ENCODE data around the gene RMI1.

RMI1 gene

DNA sequence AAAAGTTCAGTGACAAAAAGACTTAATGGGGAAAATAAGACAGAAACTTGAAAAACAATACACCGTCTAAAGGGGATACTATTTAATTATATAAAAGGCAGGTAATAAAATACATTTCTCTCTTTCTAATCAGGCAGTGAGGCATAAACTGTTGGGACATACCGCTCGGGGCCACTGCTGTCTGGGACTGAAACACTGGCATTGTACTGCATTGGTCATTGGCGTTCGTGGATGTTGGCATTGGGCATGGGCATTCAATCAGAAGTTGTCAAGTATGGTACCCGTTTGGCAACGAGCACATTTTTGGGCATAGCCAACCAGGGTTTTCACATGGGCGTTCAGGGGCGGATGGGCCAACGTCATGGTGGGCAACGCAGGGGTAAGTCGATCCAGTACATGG, 5.3 kb upstream of the RMI1 start:
- no peak for DNase-seq (ENCODE audit: low read depth)

DNA sequence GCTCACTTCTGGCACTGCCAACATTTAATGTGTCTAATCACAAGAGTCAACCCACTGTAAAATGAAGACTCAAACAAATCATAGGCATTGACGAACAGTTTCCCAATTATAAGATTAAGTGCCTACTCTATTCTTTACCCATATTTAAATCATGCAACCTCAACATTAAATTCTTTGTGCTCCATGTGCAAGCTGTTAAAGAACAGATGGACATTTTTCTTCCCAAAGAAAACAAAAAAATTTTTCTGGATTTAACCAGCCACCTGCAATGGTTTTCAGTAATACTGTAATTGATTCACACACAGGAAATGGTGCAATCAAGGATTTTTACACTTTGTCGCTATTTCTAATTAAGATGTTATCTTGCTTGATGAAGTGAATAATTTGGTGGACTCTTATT, 4.2 kb upstream of the RMI1 start:
- TF ChIP-seq, protein P1, sequence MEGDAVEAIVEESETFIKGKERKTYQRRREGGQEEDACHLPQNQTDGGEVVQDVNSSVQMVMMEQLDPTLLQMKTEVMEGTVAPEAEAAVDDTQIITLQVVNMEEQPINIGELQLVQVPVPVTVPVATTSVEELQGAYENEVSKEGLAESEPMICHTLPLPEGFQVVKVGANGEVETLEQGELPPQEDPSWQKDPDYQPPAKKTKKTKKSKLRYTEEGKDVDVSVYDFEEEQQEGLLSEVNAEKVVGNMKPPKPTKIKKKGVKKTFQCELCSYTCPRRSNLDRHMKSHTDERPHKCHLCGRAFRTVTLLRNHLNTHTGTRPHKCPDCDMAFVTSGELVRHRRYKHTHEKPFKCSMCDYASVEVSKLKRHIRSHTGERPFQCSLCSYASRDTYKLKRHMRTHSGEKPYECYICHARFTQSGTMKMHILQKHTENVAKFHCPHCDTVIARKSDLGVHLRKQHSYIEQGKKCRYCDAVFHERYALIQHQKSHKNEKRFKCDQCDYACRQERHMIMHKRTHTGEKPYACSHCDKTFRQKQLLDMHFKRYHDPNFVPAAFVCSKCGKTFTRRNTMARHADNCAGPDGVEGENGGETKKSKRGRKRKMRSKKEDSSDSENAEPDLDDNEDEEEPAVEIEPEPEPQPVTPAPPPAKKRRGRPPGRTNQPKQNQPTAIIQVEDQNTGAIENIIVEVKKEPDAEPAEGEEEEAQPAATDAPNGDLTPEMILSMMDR (conservative IDR thresholded peaks at IDR 0.05; ENCODE audit: control insufficient read depth, insufficient read depth, low read depth, low read length): no peak
- H3K4me3 ChIP-seq (ENCODE audit: control insufficient read depth, low read depth, low read length): no peak overlapping the region
- DNase-seq (ENCODE audit: low read depth): no peak

More for the DNA sequence above, 5.3 kb upstream of the RMI1 start:
- no peak overlapping the region for H3K4me3 ChIP-seq (ENCODE audit: control insufficient read depth, low read depth, low read length)
- TF ChIP-seq, protein P1 (conservative IDR thresholded peaks at IDR 0.05; ENCODE audit: control insufficient read depth, insufficient read depth, low read depth, low read length): no peak

DNA sequence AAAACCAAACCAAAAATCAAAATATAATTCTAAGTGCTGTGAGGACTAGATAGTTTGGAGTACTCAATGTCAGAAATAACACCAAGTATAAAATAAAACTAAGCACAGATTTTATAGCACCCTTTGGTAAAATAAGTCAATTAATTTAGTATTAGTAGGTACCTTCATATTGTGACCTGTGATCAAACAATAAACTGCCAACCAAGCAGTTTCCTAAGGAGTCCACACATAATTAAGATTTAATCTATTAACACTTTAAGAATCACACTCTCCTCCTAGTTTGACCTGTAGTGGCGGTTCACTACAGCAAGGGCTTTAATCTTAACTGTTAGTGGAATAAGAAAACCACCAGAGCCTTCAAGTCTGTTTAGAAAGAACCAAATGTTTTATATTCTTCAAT, 3.4 kb upstream of the RMI1 start:
- peak overlapping the region; percentile 99 for H3K4me3 ChIP-seq (ENCODE audit: control insufficient read depth, low read depth, low read length)
- TF ChIP-seq, protein P1 (conservative IDR thresholded peaks at IDR 0.05; ENCODE audit: control insufficient read depth, insufficient read depth, low read depth, low read length): no peak

DNA sequence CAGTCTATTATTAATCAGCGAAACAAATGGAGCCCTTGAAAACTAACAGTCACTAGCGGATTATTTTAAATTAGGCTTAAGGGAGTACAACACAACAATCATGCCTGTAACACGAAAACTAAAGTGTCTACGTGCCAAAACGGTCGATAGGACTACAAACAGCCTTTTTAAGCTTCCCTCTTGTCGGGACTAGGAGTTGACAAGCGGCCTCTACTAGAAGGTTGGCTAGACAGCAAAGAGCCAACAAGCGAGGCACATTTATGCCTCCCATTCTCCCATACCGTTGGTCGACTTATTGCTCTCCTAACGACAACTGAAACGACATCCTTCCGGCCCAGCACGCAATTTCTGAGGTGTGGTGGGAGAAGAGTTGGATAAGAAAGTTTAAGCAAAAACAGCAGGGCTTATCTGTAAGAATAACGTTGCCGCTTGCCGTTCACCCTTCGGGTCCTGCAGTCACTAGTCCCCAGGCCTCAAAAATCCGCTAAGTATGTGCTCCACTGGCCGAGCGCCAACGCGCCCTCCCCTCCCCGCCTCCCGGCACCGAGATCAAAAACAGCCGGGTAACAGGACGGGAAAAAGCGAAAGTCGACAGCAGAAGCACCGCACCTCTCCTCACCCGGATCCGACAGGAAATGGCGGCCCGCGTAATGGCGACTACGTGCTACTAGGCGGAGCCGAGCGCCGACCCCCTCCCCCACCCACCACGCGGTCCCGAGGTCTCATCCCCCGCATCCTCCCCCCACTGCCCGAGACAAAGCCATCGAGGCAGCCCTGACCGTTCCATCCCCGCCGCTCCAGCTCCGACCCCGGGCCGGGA, 1.4 kb upstream of the RMI1 start:
- TF ChIP-seq, protein P1 (conservative IDR thresholded peaks at IDR 0.05; ENCODE audit: control insufficient read depth, insufficient read depth, low read depth, low read length): no peak
- H3K4me3 ChIP-seq (ENCODE audit: control insufficient read depth, low read depth, low read length): peak overlapping the region; percentile 99
- DNase-seq (ENCODE audit: low read depth): peak; percentile 77

More for the DNA sequence above, 3.4 kb upstream of the RMI1 start:
- no peak for DNase-seq (ENCODE audit: low read depth)

DNA sequence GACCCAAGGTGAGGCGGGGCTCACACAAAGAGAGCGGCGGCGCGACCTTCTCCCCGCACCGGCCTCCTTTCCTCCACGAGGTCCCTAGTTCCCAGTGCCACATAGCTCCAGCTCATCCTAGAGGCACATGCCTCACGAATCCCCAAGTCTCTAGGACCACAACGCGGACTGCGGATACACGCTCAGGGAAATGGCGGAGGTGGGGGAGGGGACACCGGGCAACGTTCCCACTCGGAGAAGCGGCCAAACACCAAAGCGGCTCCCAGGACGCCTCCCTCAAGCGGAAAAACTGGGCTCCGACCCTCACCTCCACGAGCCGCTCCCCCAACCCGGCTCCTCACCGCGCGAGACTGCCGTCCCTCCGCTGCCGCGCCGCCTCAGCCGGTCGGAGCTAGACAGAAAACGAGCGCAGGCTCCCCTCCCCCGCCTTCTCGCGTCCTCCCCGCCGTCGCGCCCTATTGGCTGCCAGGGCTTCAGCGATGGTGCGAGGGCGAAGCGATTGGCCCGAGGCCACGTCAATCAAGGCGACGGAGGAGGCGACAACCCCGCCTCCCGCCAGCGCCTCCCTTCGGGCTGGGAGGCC, 702 bp upstream of the RMI1 start, which contains the start of gene HNRNPK:
TSS of gene HNRNPK (minus strand) at position 404 of the 583 bp plus-strand sequence. CDS start 1,963 bp downstream, outside the sequence.
- TF ChIP-seq, protein P1 (conservative IDR thresholded peaks at IDR 0.05; ENCODE audit: control insufficient read depth, insufficient read depth, low read depth, low read length): no peak
- peak; percentile 97 for DNase-seq (ENCODE audit: low read depth)
- H3K4me3 ChIP-seq (ENCODE audit: control insufficient read depth, low read depth, low read length): peak within 1 kb of the TSS; percentile 99

DNA sequence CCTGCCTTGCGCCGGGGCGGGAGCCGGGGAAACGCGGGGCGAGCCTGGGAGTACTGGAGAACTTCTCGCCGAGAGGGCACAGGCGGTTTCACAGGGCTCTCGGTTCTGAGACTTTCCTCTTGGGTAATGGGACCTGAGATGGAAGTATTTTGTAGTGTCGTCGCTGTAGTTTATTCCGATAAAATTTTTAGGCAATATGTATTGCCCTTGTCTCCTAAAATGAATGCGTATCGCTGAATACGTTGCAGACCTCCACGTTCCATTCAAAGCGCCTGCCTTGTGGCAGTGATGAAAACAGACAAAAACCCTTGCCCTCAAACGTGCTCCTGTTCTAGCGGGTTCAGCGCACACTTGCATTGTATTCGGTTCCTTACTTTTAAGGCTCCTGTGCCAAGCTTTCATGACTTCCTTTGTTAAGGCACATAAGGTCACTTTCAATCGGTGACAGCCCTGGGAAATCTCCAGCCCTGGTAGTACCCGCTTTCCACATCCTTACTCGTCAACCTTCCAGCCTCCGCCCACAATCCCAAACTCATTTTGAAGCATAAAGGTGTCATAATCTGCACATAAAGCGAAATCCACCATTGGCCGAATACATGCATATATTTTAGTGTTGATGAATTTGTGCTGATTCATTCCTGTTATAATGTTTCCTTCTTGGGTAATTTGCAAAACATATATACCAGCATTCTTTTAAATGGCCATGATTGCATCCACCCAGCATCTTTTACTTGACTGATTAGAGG, 694 bp downstream of the RMI1 start:
- TF ChIP-seq, protein P1 (conservative IDR thresholded peaks at IDR 0.05; ENCODE audit: control insufficient read depth, insufficient read depth, low read depth, low read length): no peak
- peak; percentile 58 for DNase-seq (ENCODE audit: low read depth)
- H3K4me3 ChIP-seq (ENCODE audit: control insufficient read depth, low read depth, low read length): peak overlapping the region; percentile 99

Data from fibroblast of mammary gland (primary cell).